ENCODE measurements around the gene COL27A1. TPM values are rescaled to one million over a fixed set of nuclear protein-coding genes. Genes with fewer than 3 reads are reported as not detected.

The COL27A1 gene
- total RNA-seq, 5 donors from 2014 or later (not counting 1 experiment from before 2014, with no cell fraction given), result 0.53 to 1.7 (median 0.95) TPM

GRCh38 chr9:114214686-114215414 is 59.5 kb downstream of the COL27A1 start:
- Mint-ChIP-seq H3K4me1 (no peaks in the 10 kb centered on the region), H3K27ac (no peak overlapping the region), H3K9me3 (no peaks in the 10 kb centered on the region), H3K36me3 (no peaks in the 10 kb centered on the region), H3K27me3 (no peaks in the 10 kb centered on the region), H3K4me3 (no peak overlapping the region)
- Histone ChIP-seq H3K27ac (ENCODE audit: low read length) (no peak overlapping the region), H3K4me1 (ENCODE audit: control insufficient read depth in 1 of 2, extremely low read depth in 1 of 2, insufficient read depth in 2 of 2, low read length in 2 of 2) (no peaks in the 10 kb centered on the region), H3K4me3 (ENCODE audit: control insufficient read depth in 1 of 2, extremely low read depth in 1 of 2, low read length in 1 of 2) (no peak overlapping the region), H3K36me3 (ENCODE audit: control insufficient read depth in 2 of 2, extremely low read depth in 1 of 2, insufficient read depth in 1 of 2, low read length in 1 of 2) (no peaks in the 10 kb centered on the region), H3K27me3 (replicated peaks in 1 of 2; ENCODE audit: control insufficient read depth in 2 of 2, extremely low read depth in 1 of 2, insufficient read depth in 2 of 2, low read length in 1 of 2) (peaks cover 0 to 10% of the 10 kb centered on the region in 2 experiments), H3K9me3 (no peaks in the 10 kb centered on the region)
- no peak for ATAC-seq (replicated peaks in 1 of 4)
- DNase-seq, result no peak
- POLR2A ChIA-PET, result no interaction called here
- 75% methylated on average over 5 of the region's 7 CpGs for WGBS (ENCODE audit: insufficient coverage)
- CTCF ChIA-PET, result no interaction called here

DNA sequence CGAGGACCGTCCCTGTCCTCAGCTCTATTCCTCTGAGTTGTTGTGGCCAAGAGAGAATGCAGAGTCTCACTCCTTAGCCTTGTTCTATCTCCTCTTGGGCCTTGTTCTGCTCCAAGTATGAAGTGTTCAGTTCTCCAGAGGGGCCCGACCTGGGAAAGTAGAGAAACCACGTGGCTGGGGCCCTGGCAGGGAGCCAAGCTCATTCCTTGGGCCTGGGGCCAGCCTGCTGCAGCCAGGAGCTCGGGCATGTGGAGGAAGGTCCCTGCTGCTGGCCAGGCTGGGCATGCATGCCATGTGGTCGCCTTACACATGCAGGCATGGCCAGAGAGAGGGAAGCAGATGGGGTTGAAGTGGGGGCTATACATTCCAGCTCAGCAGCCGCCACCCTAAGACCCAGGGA is 60.7 kb downstream of the COL27A1 start:
- Histone ChIP-seq H3K27ac (ENCODE audit: low read length) (no peak overlapping the region), H3K36me3 (ENCODE audit: control insufficient read depth in 2 of 2, extremely low read depth in 1 of 2, insufficient read depth in 1 of 2, low read length in 1 of 2) (no peaks in the 10 kb centered on the region), H3K4me3 (ENCODE audit: control insufficient read depth in 1 of 2, extremely low read depth in 1 of 2, low read length in 1 of 2) (no peak overlapping the region), H3K4me1 (ENCODE audit: control insufficient read depth in 1 of 2, extremely low read depth in 1 of 2, insufficient read depth in 2 of 2, low read length in 2 of 2) (no peaks in the 10 kb centered on the region), H3K27me3 (replicated peaks in 1 of 2; ENCODE audit: control insufficient read depth in 2 of 2, extremely low read depth in 1 of 2, insufficient read depth in 2 of 2, low read length in 1 of 2) (peaks cover 0 to 14% of the 10 kb centered on the region in 2 experiments), H3K9me3 (no peaks in the 10 kb centered on the region)
- ChIA-PET POLR2A (no interaction called here), CTCF (no interaction called here)
- no peak overlapping the region for H3K4me3 Mint-ChIP-seq
- no peak for DNase-seq
- H3K27ac Mint-ChIP-seq, result no peak overlapping the region
- no peak for ATAC-seq (replicated peaks in 1 of 4)
- no peaks in the 10 kb centered on the region for H3K27me3 Mint-ChIP-seq
- H3K36me3 Mint-ChIP-seq, result no peaks in the 10 kb centered on the region
- WGBS (ENCODE audit: insufficient coverage), result 45% methylated on average over 6 of the region's 7 CpGs
- H3K4me1 Mint-ChIP-seq, result no peaks in the 10 kb centered on the region
- H3K9me3 Mint-ChIP-seq, result no peaks in the 10 kb centered on the region

DNA sequence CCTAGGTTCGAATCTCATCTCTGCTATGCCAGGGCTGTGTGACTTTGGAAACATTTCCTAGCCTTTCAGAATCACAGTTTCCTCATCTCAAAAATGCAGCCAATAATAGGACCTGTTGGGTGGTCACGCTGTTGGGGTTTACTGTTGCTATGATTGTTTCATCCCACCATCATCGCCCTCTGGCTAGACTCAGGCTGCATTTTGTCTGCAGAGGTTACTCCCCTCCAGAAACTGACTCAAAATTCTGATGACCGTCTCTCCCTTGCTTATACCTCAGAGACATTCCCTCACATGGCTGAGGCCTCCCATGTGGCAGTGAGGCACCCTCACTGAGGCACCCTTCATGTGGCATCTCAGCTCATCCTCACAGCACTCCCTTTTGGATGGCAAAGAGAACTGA is 61.6 kb downstream of the COL27A1 start:
- Mint-ChIP-seq H3K27ac (no peak overlapping the region), H3K9me3 (no peaks in the 10 kb centered on the region), H3K27me3 (no peaks in the 10 kb centered on the region), H3K36me3 (no peaks in the 10 kb centered on the region), H3K4me1 (no peaks in the 10 kb centered on the region), H3K4me3 (no peak overlapping the region)
- Histone ChIP-seq H3K36me3 (ENCODE audit: control insufficient read depth in 2 of 2, extremely low read depth in 1 of 2, insufficient read depth in 1 of 2, low read length in 1 of 2) (no peaks in the 10 kb centered on the region), H3K4me1 (ENCODE audit: control insufficient read depth in 1 of 2, extremely low read depth in 1 of 2, insufficient read depth in 2 of 2, low read length in 2 of 2) (no peaks in the 10 kb centered on the region), H3K27me3 (replicated peaks in 1 of 2; ENCODE audit: control insufficient read depth in 2 of 2, extremely low read depth in 1 of 2, insufficient read depth in 2 of 2, low read length in 1 of 2) (peaks cover 0 to 14% of the 10 kb centered on the region in 2 experiments), H3K9me3 (no peaks in the 10 kb centered on the region), H3K27ac (ENCODE audit: low read length) (no peak overlapping the region), H3K4me3 (ENCODE audit: control insufficient read depth in 1 of 2, extremely low read depth in 1 of 2, low read length in 1 of 2) (no peak overlapping the region)
- ChIA-PET POLR2A (no interaction called here), CTCF (no interaction called here)
- DNase-seq, result no peak
- no peak for ATAC-seq (replicated peaks in 1 of 4)
- WGBS (ENCODE audit: insufficient coverage), result 71% methylated on average over 1 of the region's 4 CpGs

GRCh38 chr9:114218264-114219120 is 63.2 kb downstream of the COL27A1 start:
- ChIA-PET CTCF (no interaction called here), POLR2A (no interaction called here)
- DNase-seq (no peak), ATAC-seq (replicated peaks in 1 of 4) (no peak)
- Histone ChIP-seq H3K27ac (ENCODE audit: low read length) (no peak overlapping the region), H3K4me3 (ENCODE audit: control insufficient read depth in 1 of 2, extremely low read depth in 1 of 2, low read length in 1 of 2) (no peak overlapping the region), H3K36me3 (ENCODE audit: control insufficient read depth in 2 of 2, extremely low read depth in 1 of 2, insufficient read depth in 1 of 2, low read length in 1 of 2) (no peaks in the 10 kb centered on the region), H3K9me3 (no peaks in the 10 kb centered on the region), H3K4me1 (ENCODE audit: control insufficient read depth in 1 of 2, extremely low read depth in 1 of 2, insufficient read depth in 2 of 2, low read length in 2 of 2) (no peaks in the 10 kb centered on the region), H3K27me3 (replicated peaks in 1 of 2; ENCODE audit: control insufficient read depth in 2 of 2, extremely low read depth in 1 of 2, insufficient read depth in 2 of 2, low read length in 1 of 2) (peaks cover 0 to 14% of the 10 kb centered on the region in 2 experiments)
- no peaks in the 10 kb centered on the region for H3K4me1 Mint-ChIP-seq
- no peak overlapping the region for H3K4me3 Mint-ChIP-seq
- H3K27me3 Mint-ChIP-seq, result no peaks in the 10 kb centered on the region
- H3K36me3 Mint-ChIP-seq, result no peaks in the 10 kb centered on the region
- H3K9me3 Mint-ChIP-seq, result no peaks in the 10 kb centered on the region
- H3K27ac Mint-ChIP-seq, result no peak overlapping the region
- WGBS (ENCODE audit: insufficient coverage), result 83% methylated on average over 4 of the region's 11 CpGs

GRCh38 chr9:114220061-114220541 is 64.8 kb downstream of the COL27A1 start:
- H3K27me3 Mint-ChIP-seq, result no peaks in the 10 kb centered on the region
- Histone ChIP-seq H3K27ac (ENCODE audit: low read length) (no peak overlapping the region), H3K27me3 (replicated peaks in 1 of 2; ENCODE audit: control insufficient read depth in 2 of 2, extremely low read depth in 1 of 2, insufficient read depth in 2 of 2, low read length in 1 of 2) (peaks cover 0 to 11% of the 10 kb centered on the region in 2 experiments), H3K9me3 (no peaks in the 10 kb centered on the region), H3K4me3 (ENCODE audit: control insufficient read depth in 1 of 2, extremely low read depth in 1 of 2, low read length in 1 of 2) (no peak overlapping the region), H3K4me1 (ENCODE audit: control insufficient read depth in 1 of 2, extremely low read depth in 1 of 2, insufficient read depth in 2 of 2, low read length in 2 of 2) (no peaks in the 10 kb centered on the region), H3K36me3 (ENCODE audit: control insufficient read depth in 2 of 2, extremely low read depth in 1 of 2, insufficient read depth in 1 of 2, low read length in 1 of 2) (no peaks in the 10 kb centered on the region)
- H3K27ac Mint-ChIP-seq, result no peak overlapping the region
- H3K4me1 Mint-ChIP-seq, result no peaks in the 10 kb centered on the region
- DNase-seq (no peak), ATAC-seq (replicated peaks in 1 of 4) (no peak)
- 50% methylated on average over 1 of the region's 8 CpGs for WGBS (ENCODE audit: insufficient coverage)
- no peaks in the 10 kb centered on the region for H3K9me3 Mint-ChIP-seq
- CTCF ChIA-PET, result no interaction called here
- no peaks in the 10 kb centered on the region for H3K36me3 Mint-ChIP-seq
- no peak overlapping the region for H3K4me3 Mint-ChIP-seq
- POLR2A ChIA-PET, result no interaction called here

DNA sequence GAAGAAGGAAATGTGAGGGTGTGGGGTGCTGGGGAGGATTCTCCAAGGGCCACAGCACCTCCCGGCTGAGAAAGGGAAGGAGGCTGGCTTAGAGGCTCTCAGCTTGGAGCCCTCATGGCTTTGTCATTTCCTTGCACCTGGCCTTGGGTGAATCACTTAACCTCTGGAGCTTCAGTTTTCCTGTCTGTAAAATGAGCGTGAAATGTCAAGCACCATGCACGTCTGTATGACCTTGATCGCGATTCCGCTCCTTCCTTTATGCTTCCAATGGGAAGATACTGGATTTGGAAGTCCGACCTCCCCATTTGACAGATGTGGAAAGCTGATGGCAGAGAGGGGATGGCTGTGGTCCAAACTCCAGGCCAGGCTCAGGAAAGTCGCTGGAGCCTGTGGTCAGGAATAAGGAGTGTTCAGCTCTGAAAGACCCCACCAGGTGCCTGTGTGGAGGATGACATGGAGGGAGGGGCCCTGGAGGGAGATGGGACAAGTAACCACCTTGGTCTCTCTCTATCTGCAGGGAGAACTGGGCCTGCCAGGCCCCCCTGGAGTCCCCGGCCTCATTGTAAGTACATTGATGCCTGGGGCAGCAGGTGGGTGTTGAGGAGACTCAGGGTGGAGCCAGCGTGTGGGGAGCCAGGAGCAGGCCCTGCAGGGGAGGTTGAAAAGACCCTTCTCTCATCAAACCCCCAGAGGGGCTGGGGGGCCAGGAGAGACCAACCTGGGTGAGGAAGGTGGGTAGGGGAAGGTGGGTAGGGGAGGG is 66.5 kb downstream of the COL27A1 start:
- Mint-ChIP-seq H3K36me3 (no peaks in the 10 kb centered on the region), H3K27ac (no peak overlapping the region), H3K4me3 (no peak overlapping the region), H3K27me3 (no peaks in the 10 kb centered on the region), H3K4me1 (no peaks in the 10 kb centered on the region), H3K9me3 (no peaks in the 10 kb centered on the region)
- DNase-seq (no peak), ATAC-seq (replicated peaks in 1 of 4) (no peak)
- ChIA-PET CTCF (no interaction called here), POLR2A (no interaction called here)
- Histone ChIP-seq H3K4me3 (ENCODE audit: control insufficient read depth in 1 of 2, extremely low read depth in 1 of 2, low read length in 1 of 2) (no peak overlapping the region), H3K27me3 (replicated peaks in 1 of 2; ENCODE audit: control insufficient read depth in 2 of 2, extremely low read depth in 1 of 2, insufficient read depth in 2 of 2, low read length in 1 of 2) (peaks cover 0 to 14% of the 10 kb centered on the region in 2 experiments), H3K4me1 (ENCODE audit: control insufficient read depth in 1 of 2, extremely low read depth in 1 of 2, insufficient read depth in 2 of 2, low read length in 2 of 2) (no peaks in the 10 kb centered on the region), H3K27ac (ENCODE audit: low read length) (no peak overlapping the region), H3K9me3 (no peaks in the 10 kb centered on the region), H3K36me3 (ENCODE audit: control insufficient read depth in 2 of 2, extremely low read depth in 1 of 2, insufficient read depth in 1 of 2, low read length in 1 of 2) (no peaks in the 10 kb centered on the region)
- 100% methylated on average over 1 of the region's 10 CpGs for WGBS (ENCODE audit: insufficient coverage)

Measured in T-cell (primary cell).